NCI-H2029 (cell line): ENCODE results near the gene AKAP3.
A peak's percentile ranks its signal among the peaks of the same experiment; 100 is the strongest.

Experiments used
- DNase-seq: peaks from one replicate; lab custom pipeline; 2025; lab: John Stamatoyannopoulos, UW

The AKAP3 gene

DNA sequence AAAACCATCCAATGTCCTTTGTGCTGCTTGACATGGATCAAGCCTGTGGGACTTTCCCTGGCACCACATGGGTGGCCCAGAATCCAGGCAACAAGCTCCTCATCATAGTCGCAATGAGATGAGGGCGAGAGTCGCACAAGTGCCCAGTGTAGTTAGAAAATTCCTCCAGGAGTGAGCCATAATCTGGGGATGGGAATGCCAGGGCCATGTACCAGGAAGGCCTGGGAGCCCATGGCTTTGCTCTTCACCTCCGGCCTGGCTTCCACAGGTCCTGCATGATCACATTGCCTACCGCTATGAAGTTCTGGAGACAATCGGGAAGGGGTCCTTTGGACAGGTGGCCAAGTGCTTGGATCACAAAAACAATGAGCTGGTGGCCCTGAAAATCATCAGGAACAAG lies 53.0 kb downstream of the AKAP3 start:
- DNase-seq = no peak

DNA sequence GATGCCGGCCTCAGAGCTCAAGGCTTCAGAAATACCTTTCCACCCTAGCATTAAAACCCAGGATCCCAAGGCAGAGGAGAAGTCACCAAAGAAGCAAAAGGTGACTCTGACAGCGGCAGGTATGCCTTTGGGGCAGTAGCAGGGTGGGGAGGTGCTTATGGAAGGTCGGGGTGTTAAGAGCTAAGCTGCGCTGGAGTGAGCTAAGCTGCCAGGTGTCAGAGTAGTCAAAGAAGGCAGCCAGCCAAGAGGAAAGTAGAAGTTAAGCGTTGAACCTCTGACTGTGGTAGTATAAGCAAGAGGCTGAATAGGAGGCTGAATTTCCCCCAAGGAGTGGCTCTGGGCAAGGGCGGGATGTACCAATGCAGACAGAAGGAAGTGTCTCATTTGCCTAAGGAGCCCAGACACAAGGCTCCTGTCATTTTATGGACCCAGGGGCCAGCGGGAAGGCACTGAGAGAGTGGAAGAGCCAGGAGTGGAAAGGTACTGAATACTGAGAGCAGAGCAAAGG lies 57.6 kb downstream of the AKAP3 start:
- DNase-seq = no peak

DNA sequence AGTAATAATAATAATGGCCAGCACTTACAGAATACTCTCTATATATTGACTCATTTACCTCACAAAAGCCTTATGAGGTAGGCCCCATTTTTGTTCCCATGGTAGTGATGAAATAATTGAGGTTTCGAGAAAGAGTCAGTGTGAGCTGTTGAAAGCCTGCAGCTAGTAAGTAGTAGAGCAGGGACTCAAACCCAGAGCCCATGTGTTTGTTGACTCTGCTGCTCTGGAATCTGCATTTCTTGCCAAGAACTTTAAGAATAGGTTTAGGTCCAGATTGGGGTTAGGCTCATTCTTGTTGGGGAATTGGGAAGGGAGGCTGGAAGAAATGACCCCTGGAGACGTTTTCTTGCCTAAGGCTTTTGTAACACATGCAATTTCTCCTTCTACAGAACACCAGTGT lies 58.9 kb downstream of the AKAP3 start:
- DNase-seq = no peak

DNA sequence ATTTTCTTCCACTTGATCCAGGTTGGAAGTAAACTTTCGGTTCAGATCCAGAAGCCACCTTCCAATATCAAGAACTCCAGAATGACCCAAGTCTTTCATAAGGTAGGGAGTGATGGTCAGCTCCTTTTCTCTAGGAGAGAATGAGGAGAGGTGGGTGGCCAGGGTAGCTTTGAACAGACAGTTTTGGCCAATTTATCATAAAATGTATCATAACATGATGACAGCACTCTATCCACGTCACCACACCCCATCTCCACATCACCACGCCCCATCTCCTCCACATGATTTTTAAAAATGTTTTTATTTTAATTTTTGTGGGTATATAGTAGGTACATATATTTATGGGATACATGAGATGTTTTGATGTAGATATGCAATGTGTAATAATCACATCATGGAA lies 59.9 kb downstream of the AKAP3 start:
- no peak for DNase-seq

DNA sequence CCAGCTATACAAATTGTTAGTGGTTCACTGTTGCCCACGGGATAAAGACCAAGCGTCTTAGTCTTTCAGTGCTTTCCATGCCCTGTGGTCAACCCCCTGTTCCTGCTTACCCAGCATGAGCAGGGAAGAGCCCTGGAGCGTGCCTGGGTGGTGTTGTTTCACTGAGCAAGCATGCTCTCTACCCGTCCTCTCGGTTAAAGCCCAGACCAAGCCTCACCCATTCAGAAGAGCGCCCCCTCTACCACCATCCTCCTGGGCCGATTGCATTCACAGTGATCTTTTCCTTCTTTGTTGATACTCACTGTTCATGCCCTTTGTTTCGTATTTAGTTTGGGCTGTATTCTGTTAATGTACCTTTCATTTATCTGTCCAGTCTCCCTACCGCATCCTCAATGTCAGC lies 61.7 kb downstream of the AKAP3 start:
- DNase-seq = no peak

DNA sequence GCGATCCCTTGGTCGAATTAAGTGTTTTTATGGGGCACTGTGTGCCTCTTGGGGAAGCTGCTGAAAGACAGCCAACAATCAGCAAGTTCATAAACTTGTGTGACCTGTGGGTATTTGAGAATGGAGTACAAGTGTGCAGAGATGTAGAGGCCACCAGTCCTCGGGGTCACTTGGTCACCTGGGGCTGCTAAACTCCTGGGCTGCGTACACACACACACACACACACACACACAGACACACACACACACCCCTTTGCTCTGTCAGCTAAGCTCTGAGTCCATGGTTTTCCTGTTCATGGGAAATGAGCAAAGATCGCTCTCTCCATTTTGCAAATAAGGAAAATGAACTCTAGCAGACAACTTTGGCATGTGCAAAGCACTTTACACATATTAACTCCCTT lies 62.4 kb downstream of the AKAP3 start:
- DNase-seq = no peak

DNA sequence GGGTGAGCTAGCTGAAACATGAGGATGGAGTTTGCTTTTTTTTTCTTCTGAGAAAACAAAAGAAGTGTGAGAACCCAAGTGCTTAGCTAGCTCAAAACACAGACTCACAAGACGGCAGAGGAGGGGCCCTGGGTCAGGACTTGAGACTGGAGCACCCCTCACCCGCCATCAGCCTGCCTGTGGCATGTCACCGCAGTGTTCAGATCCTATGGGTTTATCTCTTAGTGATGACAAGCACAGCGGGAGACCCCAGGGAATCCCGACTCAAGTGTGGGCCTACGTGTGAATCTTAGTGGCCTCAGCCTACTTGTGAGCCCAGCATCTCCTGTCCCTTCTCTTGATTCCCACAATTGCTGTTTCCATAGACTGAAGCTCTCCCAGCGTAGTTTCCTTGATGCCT lies 64.0 kb downstream of the AKAP3 start:
- no peak for DNase-seq

DNA sequence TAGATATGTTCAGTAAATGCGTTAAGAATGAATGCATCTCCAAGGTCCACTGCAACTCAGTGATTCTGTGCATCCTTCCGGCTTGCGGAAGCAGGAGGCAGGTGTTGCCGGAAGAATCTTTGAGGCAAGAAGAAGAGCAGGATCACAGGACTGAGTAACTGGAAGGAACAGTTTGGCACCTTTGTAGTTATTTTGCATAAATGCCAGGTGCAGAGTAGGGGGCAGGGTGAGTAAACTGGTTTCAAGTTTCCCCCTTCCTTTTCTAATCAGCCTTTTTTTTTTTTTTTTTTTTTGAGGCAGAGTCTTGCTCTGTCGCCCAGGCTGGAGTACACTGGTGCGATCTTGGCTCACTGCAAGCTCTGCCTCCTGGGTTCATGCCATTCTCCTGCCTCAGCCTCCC lies 64.6 kb downstream of the AKAP3 start:
- peak; percentile 1 for DNase-seq

DNA sequence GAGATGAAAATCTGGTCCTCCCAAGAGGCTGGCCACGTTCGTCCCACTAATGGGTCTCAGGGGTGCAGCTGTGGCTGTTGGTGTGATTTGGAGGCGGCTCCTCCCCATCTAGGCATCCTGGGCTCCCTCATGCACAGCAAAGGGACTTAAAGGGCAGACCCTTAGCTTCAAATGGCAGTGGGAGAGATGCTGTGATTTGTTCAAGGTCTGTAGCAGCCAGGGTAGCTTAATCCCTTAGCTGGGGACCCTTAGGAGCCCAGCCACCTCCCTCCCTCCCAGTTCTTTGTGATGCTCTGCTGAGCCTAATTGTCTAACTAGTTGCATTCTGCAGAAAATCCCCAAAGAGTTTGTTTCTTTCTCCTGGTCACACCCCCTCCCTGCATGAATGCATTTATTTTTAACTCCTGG lies 68.6 kb downstream of the AKAP3 start:
- DNase-seq = no peak

DNA sequence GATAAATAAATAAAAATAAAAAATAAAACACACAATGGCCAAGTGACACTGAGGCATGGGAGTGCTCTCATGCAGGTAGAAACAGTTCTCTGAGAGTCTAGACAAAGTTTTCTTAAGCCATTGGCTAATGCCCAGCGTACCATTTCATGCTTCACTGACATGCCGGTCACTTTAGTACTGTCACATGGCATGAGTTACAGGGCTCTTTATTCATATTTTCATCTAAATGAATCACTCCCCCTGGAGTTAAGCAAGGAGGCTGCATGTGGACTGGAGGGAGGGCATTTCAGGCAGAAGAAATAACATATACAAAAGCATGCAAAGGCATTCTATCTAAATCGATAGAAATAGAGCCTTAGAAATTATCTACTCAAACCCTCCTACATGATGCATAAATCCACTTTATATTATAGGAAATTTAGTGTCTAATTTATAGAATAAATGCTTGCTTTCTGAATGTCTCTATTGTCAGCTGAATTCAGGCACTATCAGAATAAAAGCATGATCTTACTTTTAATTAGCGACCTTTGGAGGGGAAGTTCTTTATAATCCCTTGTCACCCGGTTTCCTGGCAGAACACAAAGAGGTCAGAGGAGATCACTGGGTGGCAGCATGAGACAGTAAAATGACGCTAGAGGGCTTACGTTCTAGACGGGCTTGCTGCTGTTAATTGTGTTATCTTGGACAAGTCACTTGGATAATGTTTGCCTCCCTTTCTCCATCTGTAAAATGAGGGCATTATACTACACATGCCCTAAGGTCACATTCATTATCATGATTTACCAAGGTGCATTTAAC lies 69.3 kb downstream of the AKAP3 start:
- DNase-seq = no peak

DNA sequence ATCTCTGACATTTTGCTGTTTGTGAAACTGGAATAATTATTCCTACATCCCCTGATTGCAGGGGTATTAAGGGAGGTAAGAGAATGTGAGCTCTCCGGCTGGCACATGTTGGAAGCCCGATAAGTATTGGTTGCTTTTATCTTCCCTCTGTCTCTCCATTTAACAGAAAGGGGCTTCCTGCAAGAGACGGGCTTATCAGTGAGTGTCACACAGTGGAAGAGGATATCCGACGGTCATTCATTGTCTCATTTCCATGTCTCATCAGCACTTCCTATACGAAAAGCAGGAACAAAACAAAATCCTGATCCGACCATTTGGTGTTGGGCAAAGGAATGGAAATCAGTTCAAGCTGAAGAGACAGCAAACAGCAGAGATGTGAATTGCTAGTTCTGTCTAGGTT lies 76.2 kb downstream of the AKAP3 start:
- no peak for DNase-seq

DNA sequence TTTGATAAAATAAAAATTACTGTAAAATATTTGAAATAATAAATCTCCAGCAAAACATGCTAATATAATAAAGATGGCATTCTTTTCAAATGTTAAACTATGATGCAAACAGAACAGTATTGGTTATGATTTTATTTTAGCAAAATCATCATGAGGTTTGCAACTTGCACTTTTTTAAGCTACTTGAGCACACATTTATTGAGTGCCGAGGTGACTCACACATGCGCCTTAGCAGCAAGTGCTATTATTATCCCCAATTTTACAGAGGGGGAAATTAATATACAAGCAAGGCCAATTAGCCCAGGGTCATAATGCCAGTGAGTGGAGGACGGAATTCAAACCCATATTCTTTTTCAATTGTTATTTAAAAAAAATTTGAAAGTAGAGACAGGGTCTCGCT lies 79.6 kb downstream of the AKAP3 start:
- DNase-seq = no peak

DNA sequence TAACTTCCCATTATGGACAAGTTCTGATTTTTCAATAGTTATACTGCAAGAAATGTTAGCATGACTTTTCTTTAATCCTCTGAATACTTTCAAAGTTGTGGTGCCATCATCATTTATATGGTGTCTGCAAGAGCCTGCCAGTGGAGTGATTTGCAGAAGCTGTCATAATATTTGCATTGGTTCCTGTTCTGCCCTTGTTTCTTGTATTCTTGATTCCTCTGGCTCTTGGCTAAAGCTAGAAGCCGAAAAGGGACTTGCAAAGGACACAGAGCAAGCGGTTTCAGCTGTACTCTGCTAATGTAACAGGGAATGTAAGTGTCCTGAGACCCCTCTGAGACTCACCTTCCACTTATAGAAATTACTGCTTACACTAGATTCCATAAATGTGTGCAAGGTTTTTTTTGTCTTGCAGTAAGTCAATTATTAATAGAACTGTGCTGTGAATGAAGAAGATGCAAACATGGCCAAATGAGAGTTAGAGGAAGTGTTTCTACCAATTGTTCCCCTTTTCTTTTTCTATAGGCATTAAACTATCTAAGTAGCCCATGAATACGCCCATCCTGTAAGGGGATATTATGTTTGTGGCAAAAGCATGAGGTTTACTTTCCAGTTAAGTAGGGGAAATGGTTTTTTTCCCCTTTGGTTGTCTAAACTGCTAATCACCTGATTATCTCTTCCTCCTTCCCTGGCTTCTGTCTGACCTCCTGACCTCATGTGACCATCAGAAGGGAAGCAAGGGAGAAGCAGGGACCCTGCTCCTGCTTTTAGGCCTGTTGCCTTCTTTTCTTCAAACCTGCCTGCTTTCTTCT lies 81.6 kb downstream of the AKAP3 start:
- no peak for DNase-seq

DNA sequence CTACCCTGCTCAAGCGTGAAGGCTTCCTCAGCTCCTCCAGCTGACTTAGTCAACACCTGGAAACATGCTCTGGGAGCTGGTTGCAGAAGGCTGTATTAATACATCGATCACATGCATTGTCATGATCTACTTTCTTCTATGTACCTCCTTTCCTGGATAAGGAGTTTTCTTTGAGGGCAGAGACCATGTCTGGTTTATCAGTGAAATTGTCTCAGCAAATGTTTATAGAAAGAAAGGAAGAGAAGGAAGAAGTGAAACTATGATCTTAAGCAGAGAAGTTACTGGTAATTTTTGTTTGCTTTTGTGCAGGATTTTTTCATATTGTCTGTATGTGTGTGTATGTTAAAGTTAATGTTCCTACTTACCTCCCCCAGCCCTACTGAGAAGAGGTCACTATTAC lies 82.4 kb downstream of the AKAP3 start:
- no peak for DNase-seq
